Measurements from ENCODE around the gene C9. TPM values are rescaled to one million over a fixed set of nuclear protein-coding genes. Genes with fewer than 3 reads are reported as not detected.

C9 gene
- polyA plus RNA-seq, 2 of the 4 experiments (the other 2 are of a cell fraction) = 0.03 TPM; not detected in 1

- TF ChIP-seq EP300 (IDR thresholded peaks at IDR 0.05) (0 out of 5 replicates have a peak, but pooled peaks of 1 of the 2 experiments have one; percentile 19), CTCF (IDR thresholded peaks at IDR 0.05) (no peak), MAFK (IDR thresholded peaks at IDR 0.05; ENCODE audit: partially characterized antibody) (peak; percentile 59), ESRRA (IDR thresholded peaks at IDR 0.05; ENCODE audit: borderline replicate concordance, low read length) (no peak), ATOH8 (CRISPR knock-in tag; IDR thresholded peaks at IDR 0.05; ENCODE audit: low read depth) (no peak), USF2 (IDR thresholded peaks at IDR 0.05) (no peak), SREBF2 (IDR thresholded peaks at IDR 0.05) (no peak), JUNB (IDR thresholded peaks at IDR 0.05) (peak; percentile 52), MYC (IDR thresholded peaks at IDR 0.05; ENCODE audit: borderline replicate concordance, low read length) (0 out of 2 replicates have a peak, but pooled peaks have one; percentile 33)
Measured at GRCh38 chr5:39256477-39257235, 107.6 kb downstream of the C9 start (continued).

GRCh38 chr5:39255406-39255805 lies 108.9 kb downstream of the C9 start:
- no peak for ATAC-seq
- DNase-seq (ENCODE audit: low read depth in 1 of 2, low spot score in 1 of 2) = no peak
- H3K9me3 ChIP-seq = no peaks in the 10 kb centered on the region
- no peak for FAIRE-seq
- TF ChIP-seq REST (IDR thresholded peaks at IDR 0.05) (no peak), E2F6 (IDR thresholded peaks at IDR 0.05; ENCODE audit: borderline replicate concordance, low read depth) (no peak), BHLHE40 (IDR thresholded peaks at IDR 0.05; ENCODE audit: low read depth, low read length) (no peak), FOXS1 (CRISPR knock-in tag; IDR thresholded peaks at IDR 0.05) (no peak), JUN (IDR thresholded peaks at IDR 0.05) (no peak)
- no peak overlapping the region for H3K4me3 ChIP-seq
- ChIA-PET CTCF (interaction anchor here (1.0 to 1.3 kb wide), 4 partner anchors 16 to 260 kb away, joined by 3 to 6 read pairs (median 4); no protein-coding TSS in a partner anchor), POLR2A (interaction anchor here (0.6 kb wide), 1 partner anchor 180 kb away, joined by 4 read pairs; no protein-coding TSS in a partner anchor)
- H3K4me2 ChIP-seq = peak overlapping the region; percentile 86; the same call in 2 of the 3 replicates
- 95% methylated on average over 2 of the region's 2 CpGs for WGBS (ENCODE audit: missing lambda C conversion rate)
- H3K4me1 ChIP-seq = peaks cover 33% of the 10 kb centered on the region
- peak overlapping the region in 1 of 2 experiments; percentile 82; a peak in 4 of 6 replicates for H3K27ac ChIP-seq

- FAIRE-seq (no peak), DNase-seq (ENCODE audit: low read depth in 1 of 2, low spot score in 1 of 2) (no peak), ATAC-seq (no peak)
- no peak overlapping the region for H3K27ac ChIP-seq
- H3K4me2 ChIP-seq = no peak overlapping the region
- H3K4me1 ChIP-seq = peaks cover 33% of the 10 kb centered on the region
- TF ChIP-seq BCL3 (IDR thresholded peaks at IDR 0.05) = no peak
- ChIA-PET CTCF (interaction anchor here (0.6 to 1.2 kb wide), 3 partner anchors 28 to 251 kb away, joined by 3 to 5 read pairs (median 3); no protein-coding TSS in a partner anchor), POLR2A (no interaction called here)
- no peaks in the 10 kb centered on the region for H3K9me3 ChIP-seq
- no peak overlapping the region for H3K4me3 ChIP-seq
Measured at GRCh38 chr5:39254671-39255070, 109.6 kb downstream of the C9 start.

Measured in A549 (cell line).